Renal cortex interstitium (tissue), 11 donors: ENCODE data around the gene HDAC11. TPM values are rescaled to one million over a fixed set of nuclear protein-coding genes. Genes with fewer than 3 reads are reported as not detected.

ENCODE experiments used
- DNase-seq, 11 donors: peaks; one replicate each; pipeline ENCODE4 v3.0.0-alpha.2; 2013; ENCODE audit warnings: low read depth in 9 of 11, low spot score in 4 of 11; ENCODE audit errors: extremely low read depth in 1 of 11
- polyA plus RNA-seq, 3 donors: library from polyadenylated mRNA; unstranded; fragments of 120-200 nt; gene quantifications; one replicate each; pipeline ENCODE4 v1.2.1, GENCODE V29; 2013; ENCODE audit not compliant: insufficient read length in 3 of 3

HDAC11 gene
- polyA plus RNA-seq, 3 donors, result 17.8 to 22.3 (median 21.7) TPM

- no peak for DNase-seq
Measured at GRCh38 chr3:13545952-13546454, 65.9 kb downstream of the HDAC11 start.

DNA sequence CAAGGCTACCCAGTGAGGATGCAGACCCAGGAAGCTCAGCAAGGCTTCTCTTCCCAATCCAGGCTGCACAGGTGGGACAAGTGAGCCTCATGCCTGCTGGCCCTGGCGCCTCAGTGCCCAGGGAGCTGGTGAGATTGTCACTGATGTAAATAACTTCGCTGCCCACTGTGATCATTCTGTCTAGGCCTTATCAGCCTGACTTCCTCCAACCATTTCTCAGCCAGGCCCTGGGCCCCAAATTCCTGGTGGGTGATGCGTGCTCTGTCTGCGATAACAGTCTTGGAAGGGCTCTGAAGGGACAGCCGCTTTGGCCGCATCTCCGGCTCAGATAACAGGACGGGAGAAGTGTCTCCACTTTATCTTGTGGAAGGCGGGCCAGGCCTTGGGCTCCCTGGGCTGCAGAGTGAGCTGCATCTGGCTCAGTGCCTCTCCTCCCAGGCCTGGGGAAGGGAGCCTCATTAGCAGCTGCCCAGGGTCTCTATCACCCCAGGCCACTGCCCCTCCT, 66.6 kb downstream of the HDAC11 start:
- DNase-seq, result no peak

- DNase-seq, result no peak
Measured at GRCh38 chr3:13547591-13548371, 67.7 kb downstream of the HDAC11 start.

GRCh38 chr3:13548696-13549622, 68.9 kb downstream of the HDAC11 start, which contains the start of gene FBLN2:
Gene FBLN2 (plus strand): TSS chr3:13549125. CDS start chr3:13570356, 21,231 bp downstream.
- DNase-seq, result peak in 7 of 11 donors; percentile 27 to 56 (median 52)

DNA sequence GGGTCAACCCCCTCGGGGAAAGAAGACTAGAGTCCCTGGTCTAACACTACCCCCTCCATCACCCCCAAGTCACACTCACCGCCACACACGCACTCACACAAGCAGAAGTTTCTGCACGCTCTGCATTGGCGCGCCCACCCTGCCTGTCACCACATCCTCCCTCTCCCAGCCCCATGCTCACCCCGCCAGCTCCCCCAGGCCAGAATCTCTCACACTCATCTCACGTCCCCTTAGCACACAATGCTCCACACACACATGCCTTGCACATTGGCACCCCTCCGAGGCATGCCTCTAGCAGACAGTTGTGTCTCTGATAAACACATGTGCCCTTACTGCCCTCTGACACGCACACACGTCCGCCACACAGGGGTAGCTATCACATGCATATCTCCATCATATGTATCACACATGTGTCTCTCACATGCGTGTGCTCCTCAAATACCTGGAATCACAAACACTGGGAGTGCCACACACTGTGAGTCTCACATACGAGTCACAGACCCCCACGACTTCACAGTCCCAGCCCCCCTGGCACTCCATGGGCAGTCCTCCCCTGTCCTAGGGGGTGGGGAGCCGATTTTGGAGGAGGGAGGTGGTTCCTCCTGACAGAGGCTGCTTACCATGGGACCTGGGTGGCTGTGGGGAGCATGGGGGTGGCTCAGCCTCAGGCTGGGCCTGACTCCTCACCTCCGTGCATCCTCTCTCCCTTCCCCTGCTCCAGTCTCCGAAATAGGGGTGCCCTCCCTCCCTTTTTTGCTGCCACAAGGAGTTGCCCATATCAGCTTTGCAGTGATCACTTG, 69.7 kb downstream of the HDAC11 start:
- DNase-seq, result no peak

DNA sequence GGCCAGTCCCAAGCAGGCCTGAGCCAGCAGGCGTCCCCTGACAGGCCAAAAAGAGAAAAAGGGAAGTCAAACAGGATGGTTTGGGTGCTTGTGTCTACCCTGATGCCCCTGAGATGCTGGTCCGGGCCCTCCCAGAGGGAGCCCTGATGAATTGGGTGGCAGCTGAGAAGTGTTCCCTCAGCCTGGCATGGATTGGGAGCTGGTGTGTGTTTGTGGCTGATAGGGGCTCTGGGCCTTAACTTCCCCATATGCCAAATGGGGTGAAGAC, 70.3 kb downstream of the HDAC11 start:
- no peak for DNase-seq

- no peak for DNase-seq
Measured at GRCh38 chr3:13550791-13551360, 70.8 kb downstream of the HDAC11 start.

DNA sequence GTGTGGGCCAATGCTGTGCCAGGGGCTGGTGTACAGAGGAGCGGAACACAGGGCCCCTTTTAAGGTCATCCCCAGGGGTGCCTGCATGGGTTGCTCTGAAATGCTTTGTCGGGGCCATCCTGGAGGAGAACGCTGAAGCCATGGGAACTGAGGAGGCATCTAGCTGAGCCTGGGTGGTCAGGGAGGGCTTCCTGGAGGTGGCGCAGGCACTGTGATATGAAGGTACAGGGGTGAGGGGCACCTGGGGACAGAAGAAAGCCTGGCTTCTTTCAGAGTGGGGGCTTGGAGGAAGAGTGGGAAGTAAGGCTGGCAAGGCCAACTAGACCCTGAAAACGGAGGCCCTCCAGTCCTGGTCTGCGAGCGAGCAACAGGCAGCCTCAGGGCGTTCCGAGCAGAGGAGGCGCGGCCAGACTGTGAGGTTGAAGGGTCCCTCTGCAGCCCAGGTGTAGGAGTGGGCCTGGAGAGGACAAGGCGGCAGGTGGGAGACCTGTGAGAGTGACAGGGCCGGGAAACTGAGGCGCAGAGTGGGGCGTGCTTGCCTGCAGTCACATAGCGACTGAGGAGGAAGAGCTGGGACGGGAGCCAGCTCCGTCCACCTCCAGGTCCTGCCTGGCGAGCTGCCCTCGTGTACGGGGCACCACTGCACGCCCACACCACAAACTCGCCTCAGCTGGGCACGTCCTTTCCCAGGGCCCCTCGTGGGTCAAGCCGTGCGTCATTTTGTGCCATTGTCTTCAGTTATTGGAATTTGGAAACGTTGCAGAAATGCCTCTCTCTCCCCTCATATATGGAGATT, 72.9 kb downstream of the HDAC11 start:
- DNase-seq, result no peak

DNA sequence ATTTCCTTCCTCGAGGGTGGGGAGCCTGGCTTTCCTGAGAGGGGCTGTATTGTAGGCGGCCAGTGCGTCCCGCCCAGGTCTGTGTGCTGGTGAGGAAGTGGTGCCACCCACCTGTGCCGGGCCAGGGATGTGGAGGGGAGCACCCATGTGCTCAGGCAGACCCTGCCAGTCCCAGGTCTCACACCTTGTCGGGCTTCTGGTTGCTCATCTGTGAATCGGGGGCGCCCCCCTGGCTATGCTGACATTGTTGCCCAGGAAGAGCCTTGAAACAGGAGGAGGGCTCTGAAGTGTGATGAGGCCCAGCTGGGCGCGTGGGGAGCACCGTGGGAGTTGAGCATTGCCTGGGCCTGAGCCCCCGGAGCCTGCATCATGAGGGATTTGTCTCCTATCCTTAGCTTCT, 73.6 kb downstream of the HDAC11 start:
- no peak for DNase-seq

- no peak for DNase-seq
Measured at GRCh38 chr3:13555753-13556152, 75.6 kb downstream of the HDAC11 start.

Other genes starting within 250 kb of the HDAC11 start
- 10 to 100 TPM; 24.8 to 30.8 (median 30.0) TPM for gene NUP210, start 60.0 kb upstream of the HDAC11 start, polyA plus RNA-seq
- 10 to 100 TPM; 20.0 to 33.8 (median 23.2) TPM for gene FBLN2, start 68.8 kb downstream of the HDAC11 start, polyA plus RNA-seq